Tibial nerve (tissue), 4 donors: ENCODE measurements around the gene GRM4. TPM values are rescaled to one million over a fixed set of nuclear protein-coding genes. Genes with fewer than 3 reads are reported as not detected.

Source experiments
- DNase-seq, 2 donors: peaks; one replicate each; pipeline ENCODE4 v3.0.0-alpha.2; 2019; ENCODE audit warnings: low spot score in 2 of 2
- H3K27ac ChIP-seq, 4 donors: fragments of 200-600 bp; sonication (generic) in 3 of 4; one replicate each; pipeline ENCODE4 v1.5.1; 2017 to 2019; ENCODE audit warnings: mild to moderate bottlenecking in 1 of 4
- H3K27me3 ChIP-seq, 2 donors: fragments of 200-600 bp; sonication (generic) in 1 of 2; one replicate each; pipeline versions ENCODE4 v1.5.1 to v1.6.0; 2017 to 2019
- H3K36me3 ChIP-seq, 3 donors: fragments of 200-600 bp; sonication (generic); one replicate each; pipeline ENCODE4 v1.5.1; 2018 to 2019
- H3K4me1 ChIP-seq, 4 donors: fragments of 200-600 bp; sonication (generic) in 3 of 4; one replicate each; pipeline ENCODE4 v1.5.1; 2017 to 2019
- H3K4me3 ChIP-seq, 4 donors: fragments of 200-600 bp; sonication (generic) in 3 of 4; one replicate each; pipeline ENCODE4 v1.5.1; 2017 to 2019; ENCODE audit warnings: mild to moderate bottlenecking in 1 of 4, moderate library complexity in 1 of 4
- H3K9me3 ChIP-seq, 4 donors: fragments of 200-600 bp; sonication (generic) in 3 of 4; one replicate each; pipeline ENCODE4 v1.5.1; 2017 to 2019
- EP300 ChIP-seq, 2 donors: sonication (generic); formaldehyde crosslinking; IDR thresholded peaks; one replicate each; pipeline ENCODE4 v1.6.1; 2017; ENCODE audit warnings: antibody characterized with exemption in 2 of 2, mild to moderate bottlenecking in 1 of 2
- POLR2A ChIP-seq, 2 donors: fragments of 450-650 bp; IDR thresholded peaks; one replicate each; pipeline ENCODE4 v1.6.1; 2017; ENCODE audit warnings: antibody characterized with exemption in 2 of 2, mild to moderate bottlenecking in 2 of 2, moderate library complexity in 2 of 2
- WGBS, 2 donors: methylation state at CpG; one replicate each; pipeline ENCODE4 v1.1.5; 2018; 5-methylcytosine and 5-hydroxymethylcytosine counted together
- total RNA-seq, 4 donors: library from RNA; depleted of rRNA; stranded (reverse); fragments of >200 nt; gene quantifications; one replicate each; pipeline ENCODE4 v1.1.0, GENCODE V29; 2016
- TF ChIP-seq, protein P1 (sequence below), 5 experiments: fragments of 200-600 bp in 3 of 5; fragments of 450-650 bp in 2 of 5; sonication (generic) in 3 of 5; IDR thresholded peaks; one replicate each; pipeline ENCODE4 v1.5.1; 2016 to 2019; ENCODE audit warnings: antibody characterized with exemption in 5 of 5, mild to moderate bottlenecking in 3 of 5, moderate library complexity in 2 of 5

GRM4 gene
- total RNA-seq, 4 donors from 2014 or later = not detected

DNA sequence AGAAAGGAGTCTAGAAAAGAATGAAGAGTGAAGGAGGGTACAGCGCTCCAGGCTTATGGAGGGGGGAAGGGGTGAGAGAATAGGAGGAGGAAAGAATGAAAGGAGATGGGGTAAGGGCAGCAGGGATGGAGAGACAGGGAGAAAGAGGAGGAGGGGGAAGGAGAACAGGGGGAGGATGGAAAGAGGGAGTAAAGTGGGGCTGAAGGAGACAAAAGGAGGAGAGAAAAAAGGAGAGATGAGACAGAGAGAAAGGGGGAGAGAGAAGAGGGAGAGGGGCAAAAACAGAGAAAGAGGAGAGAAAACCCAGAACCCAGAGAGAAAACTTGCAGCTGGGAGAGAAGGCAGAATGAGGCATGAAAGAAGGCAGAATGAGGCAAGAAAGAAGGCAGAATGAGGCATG, 110.7 kb downstream of the GRM4 start:
- Histone ChIP-seq H3K4me3 (no peak overlapping the region), H3K27me3 (peaks cover 0 to 16% of the 10 kb centered on the region in 2 donors), H3K27ac (no peak overlapping the region), H3K36me3 (no peaks in the 10 kb centered on the region), H3K9me3 (no peaks in the 10 kb centered on the region), H3K4me1 (no peaks in the 10 kb centered on the region)
- WGBS, 2 donors = 67 to 84% methylated on average over 1 of the region's 1 CpG
- no peak for DNase-seq
- TF ChIP-seq, protein P1, sequence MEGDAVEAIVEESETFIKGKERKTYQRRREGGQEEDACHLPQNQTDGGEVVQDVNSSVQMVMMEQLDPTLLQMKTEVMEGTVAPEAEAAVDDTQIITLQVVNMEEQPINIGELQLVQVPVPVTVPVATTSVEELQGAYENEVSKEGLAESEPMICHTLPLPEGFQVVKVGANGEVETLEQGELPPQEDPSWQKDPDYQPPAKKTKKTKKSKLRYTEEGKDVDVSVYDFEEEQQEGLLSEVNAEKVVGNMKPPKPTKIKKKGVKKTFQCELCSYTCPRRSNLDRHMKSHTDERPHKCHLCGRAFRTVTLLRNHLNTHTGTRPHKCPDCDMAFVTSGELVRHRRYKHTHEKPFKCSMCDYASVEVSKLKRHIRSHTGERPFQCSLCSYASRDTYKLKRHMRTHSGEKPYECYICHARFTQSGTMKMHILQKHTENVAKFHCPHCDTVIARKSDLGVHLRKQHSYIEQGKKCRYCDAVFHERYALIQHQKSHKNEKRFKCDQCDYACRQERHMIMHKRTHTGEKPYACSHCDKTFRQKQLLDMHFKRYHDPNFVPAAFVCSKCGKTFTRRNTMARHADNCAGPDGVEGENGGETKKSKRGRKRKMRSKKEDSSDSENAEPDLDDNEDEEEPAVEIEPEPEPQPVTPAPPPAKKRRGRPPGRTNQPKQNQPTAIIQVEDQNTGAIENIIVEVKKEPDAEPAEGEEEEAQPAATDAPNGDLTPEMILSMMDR (IDR thresholded peaks at IDR 0.05) = no peak
- no peak for TF ChIP-seq EP300 (IDR thresholded peaks at IDR 0.05)
- no peak for TF ChIP-seq POLR2A (IDR thresholded peaks at IDR 0.05)

DNA sequence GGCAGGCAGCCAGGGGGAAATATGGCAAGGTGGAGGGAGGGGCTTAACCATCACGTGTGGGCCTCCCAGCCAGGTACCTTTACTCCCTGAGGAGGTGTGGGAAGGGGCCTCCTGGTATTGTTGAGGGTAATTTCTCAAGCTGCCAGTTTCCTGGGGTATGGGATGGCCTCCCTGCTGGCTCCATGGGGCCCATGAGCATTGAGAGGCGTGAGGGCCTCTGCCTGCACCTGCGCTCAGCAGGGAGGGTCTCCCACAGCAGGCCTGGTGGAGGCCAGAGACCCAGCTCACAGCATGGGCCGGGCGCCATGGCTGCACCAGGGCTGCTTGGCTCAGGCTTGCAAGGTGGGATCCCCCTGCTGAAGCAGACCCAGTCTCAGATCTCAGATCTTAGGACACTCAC, 113.0 kb downstream of the GRM4 start:
- H3K27me3 ChIP-seq = peaks cover 0 to 16% of the 10 kb centered on the region in 2 donors
- H3K4me3 ChIP-seq = no peak overlapping the region
- no peak overlapping the region for H3K27ac ChIP-seq
- H3K36me3 ChIP-seq = no peaks in the 10 kb centered on the region
- DNase-seq = no peak
- H3K4me1 ChIP-seq = no peaks in the 10 kb centered on the region
- 68 to 75% methylated on average over 3 to 5 of the region's 5 CpGs for WGBS, 2 donors
- TF ChIP-seq POLR2A (IDR thresholded peaks at IDR 0.05) (no peak), EP300 (IDR thresholded peaks at IDR 0.05) (no peak)
- TF ChIP-seq, protein P1 (IDR thresholded peaks at IDR 0.05) = no peak
- no peaks in the 10 kb centered on the region for H3K9me3 ChIP-seq

DNA sequence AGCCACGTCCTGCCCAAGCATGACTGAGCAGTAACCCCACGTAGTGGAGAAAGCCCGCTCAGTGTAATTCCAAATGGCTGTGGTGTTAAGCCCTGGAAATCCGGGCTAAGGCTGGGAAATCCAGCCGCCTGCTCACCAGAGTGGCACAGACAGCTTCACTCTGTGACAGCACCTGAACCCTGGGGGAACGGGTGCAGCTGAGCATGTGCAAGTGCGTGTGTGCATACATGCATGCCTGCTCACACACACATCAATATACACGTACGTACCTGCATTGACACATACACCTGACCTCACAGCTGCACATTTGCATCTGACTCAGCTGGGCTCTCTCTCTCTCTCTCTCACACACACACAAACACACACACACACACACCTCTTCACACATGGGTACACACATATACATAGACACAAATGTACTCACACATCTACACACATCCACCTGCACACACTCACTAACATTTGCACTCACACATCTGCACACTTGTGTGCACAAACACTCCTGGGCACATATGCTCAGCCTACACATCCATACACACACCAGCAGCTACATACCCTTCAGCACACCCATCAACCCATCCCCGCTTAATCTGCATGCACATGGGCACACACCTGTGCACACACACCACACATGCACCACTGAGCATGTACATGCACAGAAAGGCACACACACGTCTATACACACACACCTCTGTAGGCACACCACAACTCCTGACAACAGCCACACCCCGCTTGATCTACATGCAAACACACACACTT, 114.1 kb downstream of the GRM4 start:
- no peaks in the 10 kb centered on the region for H3K36me3 ChIP-seq
- TF ChIP-seq, protein P1 (IDR thresholded peaks at IDR 0.05) = no peak
- no peak for TF ChIP-seq POLR2A (IDR thresholded peaks at IDR 0.05)
- no peak for TF ChIP-seq EP300 (IDR thresholded peaks at IDR 0.05)
- no peaks in the 10 kb centered on the region for H3K4me1 ChIP-seq
- no peak for DNase-seq
- no peak overlapping the region for H3K27ac ChIP-seq
- H3K27me3 ChIP-seq = peaks cover 0 to 16% of the 10 kb centered on the region in 2 donors
- H3K9me3 ChIP-seq = no peaks in the 10 kb centered on the region
- no peak overlapping the region for H3K4me3 ChIP-seq
- WGBS, 2 donors = 69 to 85% methylated on average over 7 to 11 of the region's 12 CpGs

DNA sequence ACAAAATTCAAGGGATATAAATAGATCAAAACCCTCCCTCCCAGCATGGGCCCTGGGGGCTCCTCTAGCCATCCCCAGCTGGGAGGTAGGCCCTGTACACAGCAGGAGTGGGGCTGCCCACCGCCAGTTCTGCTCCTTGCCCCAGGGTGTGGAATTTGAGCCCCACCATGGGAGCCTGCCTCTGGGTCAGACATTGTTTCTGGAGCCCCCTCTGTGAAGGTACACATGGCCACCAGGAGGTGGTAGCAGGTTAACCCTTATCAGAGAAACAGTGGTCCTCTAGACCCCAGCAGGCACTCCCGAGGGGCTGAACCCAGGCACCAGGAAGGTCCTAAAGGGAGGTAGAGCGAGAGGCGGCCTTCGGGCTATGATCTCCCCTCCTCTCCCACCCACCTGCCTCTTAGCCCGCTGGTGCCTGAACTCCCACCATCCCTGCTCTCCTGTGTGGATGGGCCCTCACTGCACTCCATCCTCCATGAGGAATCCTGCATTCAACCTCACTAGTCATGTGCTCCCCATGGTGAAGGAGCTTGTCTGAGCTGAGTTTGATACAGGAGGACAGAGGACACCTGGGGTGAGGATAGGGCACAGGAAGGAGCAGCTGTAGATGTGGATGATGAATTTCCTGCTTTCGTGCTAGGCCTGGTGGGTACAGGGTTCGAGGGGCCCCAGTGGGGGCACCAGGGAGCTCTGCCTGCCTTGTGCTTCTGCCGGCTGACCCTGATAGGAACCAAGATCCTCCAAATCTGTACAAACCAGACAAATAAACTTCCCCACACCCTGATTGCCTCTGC, 114.9 kb downstream of the GRM4 start:
- WGBS, 2 donors = 77 to 83% methylated on average over 8 to 9 of the region's 9 CpGs
- DNase-seq = no peak
- Histone ChIP-seq H3K27ac (no peak overlapping the region), H3K9me3 (no peaks in the 10 kb centered on the region), H3K4me3 (no peak overlapping the region), H3K27me3 (peaks cover 0 to 16% of the 10 kb centered on the region in 2 donors), H3K4me1 (no peaks in the 10 kb centered on the region), H3K36me3 (no peaks in the 10 kb centered on the region)
- TF ChIP-seq, protein P1 (IDR thresholded peaks at IDR 0.05) = no peak
- TF ChIP-seq POLR2A (IDR thresholded peaks at IDR 0.05) (no peak), EP300 (IDR thresholded peaks at IDR 0.05) (no peak)
